AG09309 (cell line): Measurements from ENCODE around the gene OSBPL3.

Experiments used
- DNase-seq: peaks from one replicate; pipeline ENCODE4 v3.0.0-alpha.2; 2010; ENCODE audit warnings: low read depth
- H3K4me3 ChIP-seq: 2 replicates; pipeline ENCODE4 v1.5.1; 2011; ENCODE audit warnings: mild to moderate bottlenecking, low read depth, low read length, moderate library complexity; ENCODE audit not compliant: control insufficient read depth
- TF ChIP-seq, protein P1 (sequence below): IDR thresholded peaks from 2 replicates; pipeline ENCODE4 v1.5.1; 2011; ENCODE audit warnings: mild to moderate bottlenecking, low read depth, low read length, inconsistent platforms; ENCODE audit not compliant: insufficient read depth, control insufficient read depth; ENCODE audit errors: missing control alignments

The OSBPL3 gene

DNA sequence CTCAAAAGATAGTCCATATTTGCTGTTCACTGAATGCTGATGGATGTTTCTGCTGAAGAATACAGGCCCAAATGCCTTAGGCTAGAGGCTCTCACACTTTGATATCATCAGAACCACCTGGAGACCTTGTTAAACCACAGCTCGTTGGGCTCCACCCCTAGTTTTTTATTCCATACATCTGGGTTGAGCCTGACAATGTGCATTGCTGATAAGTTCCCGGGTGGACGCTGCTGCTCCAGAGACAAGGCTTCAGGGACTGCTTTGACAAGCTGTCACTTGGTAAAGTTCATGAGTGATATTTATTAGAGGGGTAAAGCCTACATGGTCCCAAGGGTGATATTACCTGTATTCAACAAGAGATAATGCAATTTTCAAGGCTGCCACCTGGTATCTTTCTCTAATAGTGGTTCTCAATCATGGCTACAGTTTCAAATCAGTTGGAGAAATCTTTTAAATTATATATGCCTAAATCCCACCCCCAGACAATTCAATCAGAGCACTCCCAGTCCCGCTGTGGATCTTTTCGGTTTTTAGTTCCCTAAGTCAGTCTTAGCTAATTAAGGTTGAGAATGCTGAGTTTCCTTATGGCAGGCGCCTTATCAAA lies 115.7 kb downstream of the OSBPL3 start:
- TF ChIP-seq, protein P1, sequence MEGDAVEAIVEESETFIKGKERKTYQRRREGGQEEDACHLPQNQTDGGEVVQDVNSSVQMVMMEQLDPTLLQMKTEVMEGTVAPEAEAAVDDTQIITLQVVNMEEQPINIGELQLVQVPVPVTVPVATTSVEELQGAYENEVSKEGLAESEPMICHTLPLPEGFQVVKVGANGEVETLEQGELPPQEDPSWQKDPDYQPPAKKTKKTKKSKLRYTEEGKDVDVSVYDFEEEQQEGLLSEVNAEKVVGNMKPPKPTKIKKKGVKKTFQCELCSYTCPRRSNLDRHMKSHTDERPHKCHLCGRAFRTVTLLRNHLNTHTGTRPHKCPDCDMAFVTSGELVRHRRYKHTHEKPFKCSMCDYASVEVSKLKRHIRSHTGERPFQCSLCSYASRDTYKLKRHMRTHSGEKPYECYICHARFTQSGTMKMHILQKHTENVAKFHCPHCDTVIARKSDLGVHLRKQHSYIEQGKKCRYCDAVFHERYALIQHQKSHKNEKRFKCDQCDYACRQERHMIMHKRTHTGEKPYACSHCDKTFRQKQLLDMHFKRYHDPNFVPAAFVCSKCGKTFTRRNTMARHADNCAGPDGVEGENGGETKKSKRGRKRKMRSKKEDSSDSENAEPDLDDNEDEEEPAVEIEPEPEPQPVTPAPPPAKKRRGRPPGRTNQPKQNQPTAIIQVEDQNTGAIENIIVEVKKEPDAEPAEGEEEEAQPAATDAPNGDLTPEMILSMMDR: no peak
- no peak for DNase-seq

DNA sequence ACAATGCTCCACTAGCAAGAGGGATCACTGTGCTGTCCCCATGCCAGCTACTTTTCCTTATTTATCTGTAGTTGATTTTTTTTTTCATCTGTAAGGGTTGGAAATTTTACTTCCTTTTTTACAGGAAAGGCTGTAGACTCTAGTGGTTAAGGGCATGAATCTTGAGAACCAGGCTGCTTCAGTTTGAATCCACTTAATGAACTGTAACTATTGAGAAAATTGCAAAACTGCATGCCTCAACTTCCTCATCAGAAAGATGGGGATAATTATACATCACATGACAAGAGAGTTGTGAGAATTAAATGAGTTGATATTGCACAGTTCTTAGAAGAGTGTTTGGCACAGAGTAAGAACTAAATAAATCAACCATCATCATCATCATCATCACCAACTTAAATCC lies 116.4 kb downstream of the OSBPL3 start:
- TF ChIP-seq, protein P1: no peak
- no peak for DNase-seq
- H3K4me3 ChIP-seq: no peak overlapping the region

More for the DNA sequence above, 115.7 kb downstream of the OSBPL3 start:
- H3K4me3 ChIP-seq: no peak overlapping the region

DNA sequence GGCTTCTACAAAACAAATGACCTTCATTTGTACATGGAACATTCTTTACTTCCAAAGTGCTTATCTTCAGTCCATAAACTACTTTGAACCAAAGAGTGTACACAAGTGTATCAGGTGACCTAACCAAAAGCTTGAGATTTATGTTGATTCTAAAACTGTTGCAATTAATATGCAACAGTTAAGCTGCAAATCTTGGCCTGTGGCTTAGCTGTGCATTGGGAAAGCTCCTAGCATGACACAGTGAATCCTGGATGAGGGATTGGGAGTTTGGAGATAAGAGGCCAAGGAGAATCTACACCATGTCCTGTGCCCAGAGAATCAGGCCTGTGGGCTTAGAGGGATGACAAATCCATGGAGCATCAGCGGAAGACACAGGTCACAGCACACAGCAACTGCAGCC lies 117.5 kb downstream of the OSBPL3 start:
- DNase-seq: no peak
- no peak overlapping the region for H3K4me3 ChIP-seq
- TF ChIP-seq, protein P1: no peak

DNA sequence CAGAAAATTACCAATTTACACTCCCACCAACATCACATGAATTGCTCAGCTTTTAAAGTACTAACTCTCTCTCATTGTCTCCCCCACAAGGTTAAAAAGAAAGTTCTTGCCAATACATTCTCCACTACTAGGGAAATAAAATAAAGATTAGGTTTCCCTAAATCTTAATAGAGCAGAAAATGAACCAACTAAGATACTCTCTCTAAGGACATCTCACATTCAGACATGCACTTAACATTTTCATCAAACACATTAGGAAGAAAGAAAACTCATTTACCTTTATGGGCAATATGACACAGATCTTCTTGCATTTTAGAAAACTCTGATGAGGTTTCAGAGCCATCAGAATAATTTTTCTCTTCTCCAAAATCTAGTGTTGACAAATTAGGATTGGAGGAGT lies 118.6 kb downstream of the OSBPL3 start:
- TF ChIP-seq, protein P1: no peak
- no peak for DNase-seq
- H3K4me3 ChIP-seq: no peak overlapping the region

DNA sequence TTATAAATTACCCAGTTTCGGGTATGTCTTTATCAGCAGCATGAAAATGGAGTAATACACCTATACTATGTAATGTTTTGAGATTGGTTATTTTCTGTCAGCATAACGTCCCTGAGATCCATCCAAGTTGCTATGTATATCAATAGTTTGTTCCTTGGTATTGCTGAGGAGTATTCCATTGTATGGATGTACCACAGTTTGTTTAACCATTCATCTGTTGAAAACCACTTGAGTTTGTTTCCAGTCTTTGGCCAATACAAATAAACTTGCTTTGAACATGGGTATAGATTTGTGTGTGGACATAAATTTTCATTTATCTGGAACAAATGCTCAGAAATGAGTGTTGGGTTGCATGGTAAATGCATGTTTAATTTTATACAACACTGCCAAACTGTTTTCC lies 119.4 kb downstream of the OSBPL3 start:
- TF ChIP-seq, protein P1: no peak
- H3K4me3 ChIP-seq: no peak overlapping the region
- DNase-seq: no peak

DNA sequence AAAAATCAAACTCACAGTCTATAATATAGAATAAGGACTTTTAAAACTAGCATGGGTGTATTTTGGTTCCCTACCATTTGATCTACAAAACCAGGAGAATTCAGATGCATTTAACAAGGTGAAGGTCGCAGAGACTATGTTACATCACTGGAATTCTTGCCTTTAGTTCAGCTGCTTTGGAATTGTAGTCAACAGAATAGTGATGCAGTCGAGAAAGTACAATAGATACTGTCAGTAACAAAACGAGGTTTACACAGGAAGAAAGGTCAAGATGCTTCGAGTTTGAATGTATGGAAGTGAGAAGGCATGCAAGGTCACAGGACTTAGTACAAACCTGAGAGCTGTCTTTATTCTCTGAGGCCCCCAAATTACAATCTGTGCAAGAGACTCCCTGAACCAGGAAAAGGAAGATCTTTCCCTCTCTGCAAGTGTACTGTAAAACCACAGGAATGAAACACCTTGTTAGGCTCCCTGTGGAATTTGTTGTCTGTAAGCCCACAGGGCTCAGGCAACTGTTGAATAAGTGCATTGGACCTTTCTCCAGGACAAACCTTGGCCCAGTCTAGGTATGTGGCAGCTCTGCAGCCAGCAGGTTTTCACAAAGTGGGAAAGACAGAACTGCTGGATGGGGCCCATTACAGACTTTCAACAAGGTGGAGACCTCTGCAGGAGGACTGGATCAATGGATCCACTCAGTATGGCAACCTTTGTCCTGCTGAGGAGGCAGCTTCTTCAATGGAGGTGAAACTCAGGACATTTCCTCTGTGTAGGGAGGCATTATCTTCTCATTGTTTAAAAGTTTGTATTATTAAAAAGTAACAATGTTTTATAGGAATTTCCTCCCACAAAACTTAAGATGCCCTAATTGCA lies 121.6 kb downstream of the OSBPL3 start:
- DNase-seq: no peak
- H3K4me3 ChIP-seq: no peak overlapping the region
- TF ChIP-seq, protein P1: no peak
